Suprapubic skin (tissue), 4 donors: Measurements from ENCODE around the gene ZC3H12C. TPM values are rescaled to one million over a fixed set of nuclear protein-coding genes. Genes with fewer than 3 reads are reported as not detected.

Experiments
- DNase-seq, 2 donors: peaks; one replicate each; pipeline ENCODE4 v3.0.0-alpha.2; 2019; ENCODE audit warnings: low spot score in 2 of 2
- H3K27ac ChIP-seq: fragments of 200-600 bp; sonication (generic); one replicate; pipeline ENCODE4 v1.5.1; 2019
- H3K27me3 ChIP-seq: fragments of 200-600 bp; sonication (generic); one replicate; pipeline ENCODE4 v1.5.1; 2019
- H3K36me3 ChIP-seq: fragments of 200-600 bp; sonication (generic); one replicate; pipeline ENCODE4 v1.5.1; 2019
- H3K4me1 ChIP-seq: fragments of 200-600 bp; sonication (generic); one replicate; pipeline ENCODE4 v1.5.1; 2019
- H3K4me3 ChIP-seq: fragments of 200-600 bp; sonication (generic); one replicate; pipeline ENCODE4 v1.5.1; 2019; ENCODE audit warnings: mild to moderate bottlenecking
- H3K9me3 ChIP-seq: fragments of 200-600 bp; sonication (generic); one replicate; pipeline ENCODE4 v1.5.1; 2019
- EP300 ChIP-seq: sonication (generic); formaldehyde crosslinking; IDR thresholded peaks from one replicate; pipeline ENCODE4 v1.6.1; 2017; ENCODE audit warnings: antibody characterized with exemption
- POLR2A ChIP-seq, 2 donors: fragments of 450-650 bp; IDR thresholded peaks; one replicate each; pipeline ENCODE4 v1.6.1; 2017; ENCODE audit warnings: antibody characterized with exemption in 2 of 2, mild to moderate bottlenecking in 2 of 2, moderate library complexity in 2 of 2
- POLR2AphosphoS5 ChIP-seq, 3 donors: sonication (generic); formaldehyde crosslinking; IDR thresholded peaks; one replicate each; pipeline ENCODE4 v1.6.1; 2017; ENCODE audit warnings: antibody characterized with exemption in 3 of 3
- WGBS: methylation state at CpG from one replicate; pipeline ENCODE4 v1.1.5; 2018; 5-methylcytosine and 5-hydroxymethylcytosine counted together
- total RNA-seq, 4 donors: library from RNA; depleted of rRNA; stranded (reverse); fragments of >200 nt; gene quantifications; one replicate each; pipeline ENCODE4 v1.1.0, GENCODE V29; 2016
- TF ChIP-seq, protein P1 (sequence below), 2 donors: fragments of 200-600 bp in 1 of 2; fragments of 450-650 bp in 1 of 2; sonication (generic) in 1 of 2; IDR thresholded peaks; one replicate each; pipeline ENCODE4 v1.5.1; 2016 to 2019; ENCODE audit warnings: antibody characterized with exemption in 2 of 2, mild to moderate bottlenecking in 1 of 2, moderate library complexity in 1 of 2

ZC3H12C gene
- total RNA-seq, 4 donors from 2014 or later: 15.0 to 22.7 (median 20.8) TPM

DNA sequence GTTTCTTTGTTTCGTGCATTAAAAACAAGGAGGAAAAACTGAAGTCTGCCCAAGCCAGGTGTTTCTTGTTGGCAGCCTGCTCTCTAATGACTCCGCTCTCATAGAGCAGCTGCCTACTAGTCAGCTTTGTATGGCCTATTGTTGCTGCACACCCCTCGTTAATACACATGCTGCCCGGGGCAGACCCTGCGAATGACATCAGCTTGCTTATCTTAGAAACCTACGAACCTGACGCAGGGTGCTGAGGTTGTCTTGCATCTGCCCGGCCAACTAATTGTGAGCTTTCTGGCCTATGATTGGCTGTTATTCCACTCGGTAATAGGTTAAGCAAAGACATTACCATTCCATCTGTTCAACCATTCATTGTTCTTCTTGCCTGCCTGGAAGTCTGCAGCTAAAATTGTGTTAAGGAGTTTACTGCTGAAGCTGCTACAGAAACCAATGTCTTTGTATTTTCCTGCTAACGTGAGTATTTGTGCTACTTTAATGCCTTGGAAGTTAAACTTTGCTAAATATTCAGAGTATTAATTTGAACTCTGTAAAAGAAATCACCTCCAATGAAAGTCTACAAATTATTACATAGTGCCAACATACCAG is 37.5 kb downstream of the ZC3H12C start:
- Histone ChIP-seq H3K36me3 (no peaks in the 10 kb centered on the region), H3K4me3 (no peak overlapping the region), H3K27ac (no peak overlapping the region), H3K4me1 (peaks cover 9% of the 10 kb centered on the region), H3K9me3 (no peaks in the 10 kb centered on the region), H3K27me3 (no peaks in the 10 kb centered on the region)
- DNase-seq: no peak
- 75% methylated on average over 10 of the region's 10 CpGs for WGBS
- TF ChIP-seq EP300: no peak
- no peak for TF ChIP-seq POLR2AphosphoS5 (IDR thresholded peaks at IDR 0.05)
- TF ChIP-seq, protein P1, sequence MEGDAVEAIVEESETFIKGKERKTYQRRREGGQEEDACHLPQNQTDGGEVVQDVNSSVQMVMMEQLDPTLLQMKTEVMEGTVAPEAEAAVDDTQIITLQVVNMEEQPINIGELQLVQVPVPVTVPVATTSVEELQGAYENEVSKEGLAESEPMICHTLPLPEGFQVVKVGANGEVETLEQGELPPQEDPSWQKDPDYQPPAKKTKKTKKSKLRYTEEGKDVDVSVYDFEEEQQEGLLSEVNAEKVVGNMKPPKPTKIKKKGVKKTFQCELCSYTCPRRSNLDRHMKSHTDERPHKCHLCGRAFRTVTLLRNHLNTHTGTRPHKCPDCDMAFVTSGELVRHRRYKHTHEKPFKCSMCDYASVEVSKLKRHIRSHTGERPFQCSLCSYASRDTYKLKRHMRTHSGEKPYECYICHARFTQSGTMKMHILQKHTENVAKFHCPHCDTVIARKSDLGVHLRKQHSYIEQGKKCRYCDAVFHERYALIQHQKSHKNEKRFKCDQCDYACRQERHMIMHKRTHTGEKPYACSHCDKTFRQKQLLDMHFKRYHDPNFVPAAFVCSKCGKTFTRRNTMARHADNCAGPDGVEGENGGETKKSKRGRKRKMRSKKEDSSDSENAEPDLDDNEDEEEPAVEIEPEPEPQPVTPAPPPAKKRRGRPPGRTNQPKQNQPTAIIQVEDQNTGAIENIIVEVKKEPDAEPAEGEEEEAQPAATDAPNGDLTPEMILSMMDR (IDR thresholded peaks at IDR 0.05): no peak
- no peak for TF ChIP-seq POLR2A (IDR thresholded peaks at IDR 0.05)

DNA sequence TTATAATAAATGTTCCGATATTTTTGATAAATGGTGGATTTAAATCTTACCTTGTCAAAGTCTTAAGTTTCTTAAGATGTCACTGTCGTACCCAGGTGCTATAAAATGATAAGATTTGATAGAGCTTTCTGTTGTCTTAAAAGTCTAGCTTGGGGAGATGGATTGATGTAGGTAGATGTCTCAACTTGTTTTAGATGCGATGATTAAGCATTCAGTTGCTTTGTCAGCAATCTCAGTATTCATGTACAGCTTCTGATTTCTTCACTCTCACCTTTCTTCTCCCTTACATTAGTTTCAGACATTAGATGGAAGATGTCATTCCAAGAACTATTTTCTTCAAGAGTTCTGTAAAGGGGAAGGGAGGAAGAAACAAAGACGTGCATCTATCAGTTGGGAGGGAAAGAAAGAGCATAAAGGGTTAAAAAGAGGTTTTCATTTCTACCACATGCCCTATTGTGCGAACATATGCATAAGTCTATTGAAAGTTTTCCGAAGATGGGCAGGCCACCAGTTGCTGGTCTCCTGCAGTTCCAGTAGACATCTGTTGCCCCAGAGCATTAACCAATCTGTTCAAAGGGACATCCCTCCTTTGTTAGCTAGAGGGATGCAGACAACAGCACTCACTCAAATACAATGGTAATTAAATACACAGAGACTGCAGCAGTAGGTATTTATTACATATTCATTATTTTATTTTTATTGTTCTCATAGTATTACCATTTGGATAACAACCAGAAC is 38.4 kb downstream of the ZC3H12C start:
- Histone ChIP-seq H3K27me3 (no peaks in the 10 kb centered on the region), H3K4me3 (no peak overlapping the region), H3K4me1 (peaks cover 9% of the 10 kb centered on the region), H3K9me3 (no peaks in the 10 kb centered on the region), H3K36me3 (peaks cover under 1% of the 10 kb centered on the region), H3K27ac (no peak overlapping the region)
- WGBS: 77% methylated on average over 6 of the region's 6 CpGs
- DNase-seq: no peak
- no peak for TF ChIP-seq POLR2AphosphoS5 (IDR thresholded peaks at IDR 0.05)

DNA sequence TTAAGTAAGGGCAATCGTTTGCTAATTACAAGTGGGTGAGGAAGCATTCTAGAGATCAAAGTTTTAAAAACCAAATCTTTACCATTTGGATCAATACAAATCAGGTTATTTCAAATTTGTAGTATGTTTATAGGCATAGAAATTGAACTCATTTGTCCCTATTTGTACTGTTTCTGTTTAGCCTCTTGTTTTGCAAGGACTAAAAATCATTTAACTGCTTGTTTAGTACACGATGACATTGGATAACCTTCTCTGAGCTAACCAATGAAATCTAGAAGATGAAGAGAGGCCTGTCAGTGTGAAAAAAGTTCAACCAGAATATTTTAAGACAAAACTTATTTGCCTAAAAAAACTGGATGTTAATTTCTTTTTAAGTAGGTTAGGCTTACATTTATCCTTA is 40.0 kb downstream of the ZC3H12C start:
- Histone ChIP-seq H3K4me1 (peaks cover 7% of the 10 kb centered on the region), H3K36me3 (peaks cover 7% of the 10 kb centered on the region), H3K27me3 (no peaks in the 10 kb centered on the region), H3K9me3 (no peaks in the 10 kb centered on the region), H3K4me3 (no peak overlapping the region), H3K27ac (no peak overlapping the region)
- no peak for DNase-seq
- TF ChIP-seq POLR2AphosphoS5 (IDR thresholded peaks at IDR 0.05) (no peak), POLR2A (IDR thresholded peaks at IDR 0.05) (no peak), EP300 (no peak)
- TF ChIP-seq, protein P1 (IDR thresholded peaks at IDR 0.05): no peak
- WGBS: 89% methylated on average over 2 of the region's 2 CpGs

DNA sequence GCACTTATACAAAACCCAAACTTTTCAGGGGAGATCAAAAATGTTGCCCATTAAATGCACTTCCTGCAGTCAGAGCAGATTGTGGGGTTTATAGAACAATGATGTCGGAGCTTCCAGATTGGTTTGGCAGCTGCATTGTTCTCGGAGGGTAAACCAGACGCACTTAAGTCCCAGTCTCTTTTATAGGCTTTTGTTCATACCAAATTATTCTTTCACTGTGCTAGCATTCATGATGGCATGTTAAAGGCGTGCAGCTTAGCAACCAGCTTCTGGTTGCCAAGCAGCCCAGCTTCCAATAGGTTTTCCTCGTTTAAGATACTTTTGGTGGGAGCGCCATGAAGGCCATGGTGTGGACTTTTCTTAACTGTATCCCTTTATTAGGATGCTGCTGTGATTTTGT is 40.9 kb downstream of the ZC3H12C start:
- 77% methylated on average over 6 of the region's 6 CpGs for WGBS
- no peak for DNase-seq
- TF ChIP-seq POLR2A (IDR thresholded peaks at IDR 0.05) (no peak), EP300 (no peak)

DNA sequence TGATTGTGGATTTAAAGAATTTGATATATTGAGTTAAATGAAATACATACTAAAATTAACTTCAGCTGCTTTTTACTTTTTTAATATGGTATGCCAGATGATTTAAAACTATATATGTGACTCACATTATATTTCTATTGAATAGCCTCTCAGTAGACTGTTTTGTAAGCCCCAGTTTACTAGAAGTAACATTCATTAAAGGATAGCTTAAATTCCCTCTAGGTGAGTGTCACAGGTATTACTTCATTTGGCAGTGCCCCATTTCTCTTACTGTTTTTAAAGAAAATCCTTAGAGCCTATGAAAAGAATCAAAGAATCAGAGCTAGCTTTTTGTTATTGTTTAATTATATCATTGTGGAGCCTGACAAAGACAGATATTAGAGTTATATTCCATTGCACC is 48.6 kb downstream of the ZC3H12C start:
- no peak for DNase-seq
- Histone ChIP-seq H3K4me3 (no peak overlapping the region), H3K27ac (no peak overlapping the region), H3K36me3 (peaks cover 3% of the 10 kb centered on the region), H3K9me3 (no peaks in the 10 kb centered on the region), H3K4me1 (no peaks in the 10 kb centered on the region), H3K27me3 (no peaks in the 10 kb centered on the region)
- TF ChIP-seq EP300 (no peak), POLR2AphosphoS5 (IDR thresholded peaks at IDR 0.05) (no peak), POLR2A (IDR thresholded peaks at IDR 0.05) (no peak)
- TF ChIP-seq, protein P1 (IDR thresholded peaks at IDR 0.05): no peak

More for the DNA sequence above, 40.9 kb downstream of the ZC3H12C start:
- Histone ChIP-seq H3K4me3 (no peak overlapping the region), H3K36me3 (peaks cover 7% of the 10 kb centered on the region), H3K27ac (no peak overlapping the region), H3K4me1 (peaks cover 5% of the 10 kb centered on the region), H3K9me3 (no peaks in the 10 kb centered on the region), H3K27me3 (no peaks in the 10 kb centered on the region)

DNA sequence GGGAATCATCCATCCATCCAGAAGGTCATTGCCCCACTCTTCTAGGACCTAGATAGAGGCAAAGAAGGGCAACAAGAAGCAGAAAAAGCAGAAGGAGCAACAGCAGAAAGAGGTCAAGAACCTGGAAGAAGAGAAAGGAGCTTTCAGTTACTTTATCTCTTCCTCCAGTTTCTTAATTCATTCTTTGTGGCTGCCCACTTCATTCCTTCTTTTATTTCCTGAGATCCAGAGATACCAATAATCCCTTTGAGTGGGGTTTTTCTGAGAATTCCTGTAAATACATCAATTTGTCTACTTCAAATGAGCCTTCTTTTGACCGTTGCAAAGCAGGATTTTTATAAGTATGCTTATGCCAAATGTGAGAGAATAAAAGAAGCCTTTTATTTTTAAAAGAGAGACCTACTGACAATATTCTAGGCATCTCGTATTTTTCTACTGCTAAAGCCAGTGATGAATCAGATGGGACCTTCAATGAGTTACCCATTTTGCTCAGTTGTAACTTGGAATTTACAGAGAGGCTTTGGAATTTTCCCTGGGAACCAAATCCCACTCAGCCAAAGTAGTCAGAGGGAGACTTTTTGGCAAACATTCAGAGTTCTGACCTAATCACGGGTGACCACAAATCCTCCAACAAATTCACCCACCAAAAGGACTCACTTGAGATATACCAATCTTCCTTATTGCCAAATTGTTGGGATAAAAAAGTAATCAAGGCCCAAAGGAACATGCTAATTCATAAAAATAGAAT is 54.9 kb downstream of the ZC3H12C start:
- no peaks in the 10 kb centered on the region for H3K36me3 ChIP-seq
- no peak overlapping the region for H3K27ac ChIP-seq
- DNase-seq: no peak
- H3K4me3 ChIP-seq: no peak overlapping the region
- peaks cover 10% of the 10 kb centered on the region for H3K4me1 ChIP-seq
- H3K27me3 ChIP-seq: no peaks in the 10 kb centered on the region
- TF ChIP-seq POLR2AphosphoS5 (IDR thresholded peaks at IDR 0.05): no peak
- WGBS: 64% methylated on average over 3 of the region's 3 CpGs
- H3K9me3 ChIP-seq: no peaks in the 10 kb centered on the region
